Liver (tissue), 9 donors: ENCODE data around the gene LIMS4. TPM values are rescaled to one million over a fixed set of nuclear protein-coding genes. Genes with fewer than 3 reads are reported as not detected.
"Not testable (repeated sequence)": the region's sequence is repeated elsewhere in the genome, so short reads cannot be mapped to it uniquely, and the experiment has no call there.

Experiments used
- DNase-seq: peaks from one replicate; pipeline ENCODE4 v3.0.0-alpha.2; 2017; ENCODE audit warnings: low spot score
- H3K27ac ChIP-seq, 2 donors: one replicate each; pipeline ENCODE4 v1.7.0; 2013; ENCODE audit warnings: inconsistent platforms in 2 of 2, low read length in 2 of 2, control low read depth in 1 of 2, low read depth in 1 of 2, mild to moderate bottlenecking in 1 of 2
- H3K27me3 ChIP-seq, 4 donors: one replicate each; pipeline versions ENCODE4 v1.6.1 to v1.7.0; 2013; ENCODE audit warnings: low read length in 3 of 4, inconsistent platforms in 1 of 4, mild to moderate bottlenecking in 1 of 4, moderate library complexity in 1 of 4; ENCODE audit not compliant: control insufficient read depth in 4 of 4, insufficient read depth in 4 of 4
- H3K36me3 ChIP-seq, 4 donors: one replicate each; pipeline versions ENCODE4 v1.6.1 to v1.7.0; 2013; ENCODE audit warnings: low read length in 3 of 4, mild to moderate bottlenecking in 3 of 4, low read depth in 1 of 4, moderate library complexity in 1 of 4; ENCODE audit not compliant: control insufficient read depth in 4 of 4, insufficient read depth in 3 of 4
- H3K4me1 ChIP-seq, 4 donors: one replicate each; pipeline versions ENCODE4 v1.6.1 to v1.7.0; 2013; ENCODE audit warnings: low read length in 3 of 4, mild to moderate bottlenecking in 3 of 4, moderate library complexity in 1 of 4; ENCODE audit not compliant: control insufficient read depth in 4 of 4, insufficient read depth in 4 of 4
- H3K4me3 ChIP-seq, 3 donors: one replicate each; pipeline versions ENCODE4 v1.6.1 to v1.7.0; 2013; ENCODE audit warnings: low read length in 3 of 3, control low read depth in 1 of 3, low read depth in 1 of 3, mild to moderate bottlenecking in 1 of 3
- H3K9ac ChIP-seq, 2 donors: one replicate each; pipeline ENCODE4 v1.7.0; 2013; ENCODE audit warnings: low read length in 2 of 2, mild to moderate bottlenecking in 2 of 2, moderate library complexity in 2 of 2, control low read depth in 1 of 2, low read depth in 1 of 2
- H3K9me3 ChIP-seq, 4 donors: one replicate each; pipeline versions ENCODE4 v1.6.1 to v1.7.0; 2013; ENCODE audit warnings: low read length in 3 of 4; ENCODE audit not compliant: control insufficient read depth in 4 of 4
- WGBS: extraction: QIAGEN DNeasy Blood & Tissue Kit; methylation state at CpG from one replicate; pipeline ENCODE4 v1.1.7; 2013; 5-methylcytosine and 5-hydroxymethylcytosine counted together
- polyA plus RNA-seq, 2 donors: library from polyadenylated mRNA; stranded (reverse) in 1 of 2; unstranded in 1 of 2; fragments of 200-250 nt in 1 of 2; fragments of >200 nt in 1 of 2; fragmentation: Nextera tagmentation in 1 of 2; extraction: Ambion mirVana in 1 of 2; gene quantifications; one replicate each; pipeline versions ENCODE4 v1.2.1 to v1.2.3, GENCODE V29; 2013 to 2015
- total RNA-seq, 2 donors: library from RNA; depleted of rRNA; stranded (reverse); fragments of >200 nt; gene quantifications; one replicate each; pipeline ENCODE4 v1.2.3, GENCODE V29; 2014
- donor health status: healthy.
- donor health status: healthy.
- donor health status: healthy.
- donor health status: healthy.
- donor health status: healthy.

LIMS4 gene, protein sequence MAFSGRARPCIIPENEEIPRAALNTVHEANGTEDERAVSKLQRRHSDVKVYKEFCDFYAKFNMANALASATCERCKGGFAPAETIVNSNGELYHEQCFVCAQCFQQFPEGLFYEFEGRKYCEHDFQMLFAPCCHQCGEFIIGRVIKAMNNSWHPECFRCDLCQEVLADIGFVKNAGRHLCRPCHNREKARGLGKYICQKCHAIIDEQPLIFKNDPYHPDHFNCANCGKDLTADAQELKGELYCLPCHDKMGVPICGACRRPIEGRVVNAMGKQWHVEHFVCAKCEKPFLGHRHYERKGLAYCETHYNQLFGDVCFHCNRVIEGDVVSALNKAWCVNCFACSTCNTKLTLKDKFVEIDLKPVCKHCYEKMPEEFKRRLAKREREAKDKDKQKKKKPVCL
- total RNA-seq: under 1 TPM in 1 of 2 donors, not detected in 1; 0.56 TPM
- not detected for polyA plus RNA-seq

- H3K4me3 ChIP-seq, H3K36me3 ChIP-seq, H3K27me3 ChIP-seq, H3K9me3 ChIP-seq, H3K27ac ChIP-seq, H3K9ac ChIP-seq, H3K4me1 ChIP-seq, DNase-seq: not testable (repeated sequence)
- WGBS: no CpG with 5 or more reads among the region's 29 CpGs
These were observed at the start of gene LIMS4 for GRCh38 chr2:110472171-110473058. Gene LIMS4 (minus strand): TSS chr2:110472816. CDS start chr2:110472778, 38 bp downstream.

DNA sequence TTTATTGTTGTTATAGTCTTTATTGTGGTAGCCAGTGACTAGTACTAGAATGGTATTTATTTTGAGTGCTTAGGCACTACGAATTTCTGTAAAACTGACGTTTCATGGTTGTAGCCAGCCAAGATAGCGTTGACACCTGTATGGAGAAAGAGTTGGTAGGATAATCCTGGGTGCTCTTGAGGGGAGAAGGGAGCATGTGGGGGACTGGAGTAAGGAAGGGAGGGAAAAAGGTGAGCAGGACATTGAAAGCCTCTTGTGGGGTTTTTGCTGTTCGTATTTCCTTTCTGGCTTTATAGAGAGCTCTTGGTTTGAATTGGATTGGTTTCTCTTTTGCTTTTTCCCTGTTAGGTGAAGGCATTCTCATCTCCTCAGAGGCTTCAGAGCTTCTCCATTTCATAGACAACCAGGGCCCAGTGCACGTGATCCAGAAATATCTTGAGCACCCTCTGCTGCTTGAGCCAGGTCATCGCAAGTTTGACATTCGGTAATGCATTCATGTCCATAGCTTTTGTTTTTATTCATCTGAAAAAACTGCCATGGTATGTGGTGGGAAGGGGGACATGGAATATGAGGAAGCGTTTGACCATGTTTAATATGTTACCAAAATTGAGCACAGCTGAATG, 27.2 kb upstream of the LIMS4 start:
- WGBS: no CpG with 5 or more reads among the region's 8 CpGs

GRCh38 chr2:110496027-110496426, 23.4 kb upstream of the LIMS4 start:
- not testable (repeated sequence) for H3K36me3 ChIP-seq, DNase-seq, H3K27ac ChIP-seq, H3K4me1 ChIP-seq, H3K9ac ChIP-seq, H3K4me3 ChIP-seq, H3K27me3 ChIP-seq, H3K9me3 ChIP-seq
- WGBS: no CpG with 5 or more reads among the region's 6 CpGs

More for the DNA sequence above, 27.2 kb upstream of the LIMS4 start:
- H3K4me3 ChIP-seq, H3K27me3 ChIP-seq, H3K36me3 ChIP-seq, H3K27ac ChIP-seq, H3K4me1 ChIP-seq, H3K9me3 ChIP-seq, H3K9ac ChIP-seq, DNase-seq: not testable (repeated sequence)

- H3K9ac ChIP-seq, DNase-seq: not testable (repeated sequence)
- WGBS: no CpG with 5 or more reads among the region's 3 CpGs
These were observed 21.9 kb upstream of the LIMS4 start for GRCh38 chr2:110494488-110494887.

GRCh38 chr2:110488991-110489390, 16.4 kb upstream of the LIMS4 start:
- not testable (repeated sequence) for DNase-seq

More at GRCh38 chr2:110494488-110494887, 21.9 kb upstream of the LIMS4 start:
- H3K27ac ChIP-seq, H3K27me3 ChIP-seq, H3K36me3 ChIP-seq, H3K9me3 ChIP-seq, H3K4me3 ChIP-seq, H3K4me1 ChIP-seq: not testable (repeated sequence)

DNA sequence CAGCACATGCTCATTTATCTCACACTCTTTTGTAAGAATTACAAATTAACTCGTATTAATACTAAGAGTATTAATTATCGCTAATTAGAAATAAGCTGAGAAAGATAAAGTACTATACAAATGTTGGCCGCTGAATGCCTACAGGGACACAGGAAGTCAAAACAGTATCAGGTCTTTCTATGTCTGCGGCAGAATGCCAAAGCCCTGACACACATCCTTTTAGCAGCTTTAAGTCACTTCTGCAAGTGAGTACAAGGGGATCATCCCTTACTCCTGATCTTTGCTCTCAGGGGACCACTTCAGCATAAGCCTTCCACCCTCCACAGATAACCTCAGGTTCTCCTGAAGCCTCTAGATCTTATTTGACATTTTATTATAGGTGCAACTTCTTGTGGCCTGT, 10.1 kb upstream of the LIMS4 start:
- not testable (repeated sequence) for H3K4me1 ChIP-seq, H3K4me3 ChIP-seq, H3K27ac ChIP-seq, DNase-seq, H3K9me3 ChIP-seq, H3K27me3 ChIP-seq, H3K9ac ChIP-seq, H3K36me3 ChIP-seq
- WGBS: no CpG with 5 or more reads among the region's 4 CpGs

More at GRCh38 chr2:110488991-110489390, 16.4 kb upstream of the LIMS4 start:
- not testable (repeated sequence) for H3K27me3 ChIP-seq, H3K9me3 ChIP-seq, H3K9ac ChIP-seq, H3K4me3 ChIP-seq, H3K36me3 ChIP-seq, H3K4me1 ChIP-seq, H3K27ac ChIP-seq
- no CpG with 5 or more reads among the region's 1 CpG for WGBS

GRCh38 chr2:110481200-110481599, 8.6 kb upstream of the LIMS4 start:
- not testable (repeated sequence) for H3K9ac ChIP-seq, H3K27ac ChIP-seq, H3K4me1 ChIP-seq, DNase-seq, H3K9me3 ChIP-seq, H3K4me3 ChIP-seq, H3K36me3 ChIP-seq, H3K27me3 ChIP-seq
- no CpG with 5 or more reads among the region's 3 CpGs for WGBS

DNA sequence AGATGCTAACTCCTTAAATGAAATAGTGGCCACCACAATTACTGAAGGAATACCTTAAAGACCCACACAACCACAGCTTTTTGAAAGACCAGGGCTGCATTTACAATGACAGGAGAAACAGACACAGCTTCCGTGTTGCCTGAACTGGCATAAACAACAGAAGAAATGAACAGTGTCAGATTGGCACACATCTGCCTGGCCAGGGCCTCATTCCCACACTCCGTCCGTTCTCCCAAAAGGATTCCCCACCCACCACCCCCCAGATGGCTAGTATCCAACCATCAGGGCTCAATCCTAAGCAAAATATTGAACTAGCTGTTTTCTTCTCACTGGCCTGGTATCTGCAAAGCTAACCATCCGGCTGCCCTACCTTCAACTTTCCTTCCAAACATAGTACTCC, 7.5 kb upstream of the LIMS4 start:
- no CpG with 5 or more reads among the region's 4 CpGs for WGBS
- H3K4me3 ChIP-seq, H3K27ac ChIP-seq, H3K9me3 ChIP-seq, DNase-seq, H3K4me1 ChIP-seq, H3K36me3 ChIP-seq, H3K9ac ChIP-seq, H3K27me3 ChIP-seq: not testable (repeated sequence)
